ENCODE data around the gene HNRNPUL1.

The HNRNPUL1 gene

GRCh38 chr19:41353466-41354342 is 89.5 kb downstream of the HNRNPUL1 start, which contains the start of gene TGFB1:
Gene TGFB1, minus strand, starts transcription at chr19:41353922. Its CDS starts 878 bp downstream, at chr19:41353044.
- peak; percentile 82 to 86 for DNase-seq (ENCODE audit: low read depth in 2 of 2)

- no peak for DNase-seq (ENCODE audit: low read depth in 2 of 2)
These were observed 90.3 kb downstream of the HNRNPUL1 start for GRCh38 chr19:41354343-41354953.

- no peak for DNase-seq (ENCODE audit: low read depth in 2 of 2)
These were observed 90.9 kb downstream of the HNRNPUL1 start for GRCh38 chr19:41355035-41355434.

GRCh38 chr19:41355802-41356201 is 91.6 kb downstream of the HNRNPUL1 start:
- no peak for DNase-seq (ENCODE audit: low read depth in 2 of 2)

GRCh38 chr19:41356984-41357739 is 93.0 kb downstream of the HNRNPUL1 start:
- no peak for DNase-seq (ENCODE audit: low read depth in 2 of 2)

Measured in stimulated activated CD4-positive, alpha-beta T cell treated with anti-CD3 and anti-CD28 coated beads, Interleukin-4, amount 100 ng/mL, for 48 hours (primary cell).